ENCODE measurements around the gene VSTM1.

GRCh38 chr19:54107876-54108490, 44.3 kb upstream of the VSTM1 start:
- no peak for TF ChIP-seq CTCF (IDR thresholded peaks at IDR 0.05; ENCODE audit: control extremely low read depth in 1 of 3, insufficient read depth in 1 of 3, low read depth in 1 of 3, low read length in 3 of 3)
- TF ChIP-seq RNF2 (IDR thresholded peaks at IDR 0.05; ENCODE audit: borderline replicate concordance, low read depth, low read length, missing control alignments, poor library complexity, severe bottlenecking), result no peak
- no peak for TF ChIP-seq YY1 (IDR thresholded peaks at IDR 0.05; ENCODE audit: low read depth, low read length)
- no peak for TF ChIP-seq TAF1 (IDR thresholded peaks at IDR 0.05; ENCODE audit: low read depth, low read length)
- TF ChIP-seq BRCA1 (IDR thresholded peaks at IDR 0.05; ENCODE audit: low read depth, low read length), result no peak
- no peak for TF ChIP-seq JUN (IDR thresholded peaks at IDR 0.05; ENCODE audit: low read depth, low read length)
- TF ChIP-seq E2F6 (IDR thresholded peaks at IDR 0.05), result no peak
- no peak for TF ChIP-seq NRF1 (IDR thresholded peaks at IDR 0.05; ENCODE audit: low read depth, low read length)
- TF ChIP-seq KDM5A (IDR thresholded peaks at IDR 0.05; ENCODE audit: low read length), result no peak
- no peak for TF ChIP-seq HDAC2 (IDR thresholded peaks at IDR 0.05; ENCODE audit: borderline replicate concordance in 1 of 2, low read depth in 2 of 2, low read length in 2 of 2)
